GM23338 (cell line): ENCODE data around the gene ITGB5.

ENCODE experiments used
- CTCF ChIP-seq, 2 experiments: fragments of 200-600 bp in 1 of 2; sonication (generic) in 1 of 2; conservative IDR thresholded peaks; 2 replicates each; pipeline versions ENCODE4 v1.5.1 to v1.6.1; 2016 to 2017; ENCODE audit warnings: antibody characterized with exemption in 2 of 2, low read depth in 2 of 2, mild to moderate bottlenecking in 2 of 2, moderate library complexity in 1 of 2
- REST ChIP-seq: IDR thresholded peaks from one replicate; pipeline ENCODE4 v1.6.1; 2018; ENCODE audit warnings: antibody characterized with exemption; ENCODE audit not compliant: unreplicated experiment

- TF ChIP-seq REST, result no peak
- TF ChIP-seq CTCF (conservative IDR thresholded peaks at IDR 0.05; ENCODE audit: low read depth in 2 of 2), result no peak
Measured at GRCh38 chr3:124805671-124806070, 81.5 kb downstream of the ITGB5 start.
